ENCODE data around the gene THBS1.

The THBS1 gene

GRCh38 chr15:39641191-39641889 is 60.5 kb downstream of the THBS1 start:
- no peak for DNase-seq

DNA sequence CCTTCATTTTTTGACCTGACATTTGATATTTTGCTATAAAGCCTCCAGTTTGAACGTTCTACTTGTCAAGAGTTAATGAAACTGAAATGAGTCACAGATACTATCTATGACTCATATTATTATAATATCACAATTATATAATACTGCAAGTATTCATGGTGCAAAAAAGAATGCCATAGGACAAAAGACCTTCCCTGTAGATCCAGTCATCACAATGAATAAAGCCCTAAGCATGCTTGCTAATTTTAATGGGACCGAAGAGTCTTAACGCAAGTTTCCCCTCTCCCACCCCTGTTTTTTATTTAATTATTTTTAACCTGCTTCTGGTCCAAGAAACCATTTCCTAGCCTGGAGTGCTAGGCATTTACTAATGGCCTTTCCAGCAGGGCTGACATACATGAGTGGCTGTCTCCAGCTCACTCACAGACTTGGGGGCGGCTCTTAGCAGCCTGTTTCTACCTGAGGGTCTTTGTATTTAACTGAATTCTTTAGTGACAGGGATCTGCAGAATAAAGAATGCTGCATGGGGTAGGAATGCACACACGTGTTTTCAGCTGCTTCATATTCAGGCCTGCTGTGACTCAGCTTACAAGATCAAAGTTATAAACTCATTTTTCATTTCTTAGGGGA is 61.2 kb downstream of the THBS1 start:
- no peak for DNase-seq

DNA sequence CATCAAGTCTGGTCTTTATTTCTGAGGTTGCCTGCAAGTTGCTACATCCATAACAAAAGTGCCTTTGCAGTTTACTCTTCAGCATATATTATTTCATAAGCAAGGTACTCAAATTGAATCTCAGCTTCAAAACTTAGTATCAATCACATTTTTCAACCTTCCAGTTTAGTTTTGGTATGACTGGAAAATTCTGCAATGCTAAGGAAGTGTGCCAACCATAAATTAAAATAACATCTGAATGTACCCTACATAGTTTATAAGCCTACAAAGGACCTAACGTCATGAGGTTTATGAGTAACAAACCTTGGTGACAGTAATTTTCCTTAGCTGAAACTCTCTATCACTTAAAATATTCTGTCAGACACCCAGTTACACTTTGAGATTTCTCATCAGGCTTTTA is 62.8 kb downstream of the THBS1 start:
- DNase-seq: no peak

- no peak for DNase-seq
Measured at GRCh38 chr15:39644136-39644535, 63.3 kb downstream of the THBS1 start.

- no peak for DNase-seq
Measured at GRCh38 chr15:39645138-39645975, 64.5 kb downstream of the THBS1 start.

- no peak for DNase-seq
Measured at GRCh38 chr15:39645976-39646257, 65.0 kb downstream of the THBS1 start.

DNA sequence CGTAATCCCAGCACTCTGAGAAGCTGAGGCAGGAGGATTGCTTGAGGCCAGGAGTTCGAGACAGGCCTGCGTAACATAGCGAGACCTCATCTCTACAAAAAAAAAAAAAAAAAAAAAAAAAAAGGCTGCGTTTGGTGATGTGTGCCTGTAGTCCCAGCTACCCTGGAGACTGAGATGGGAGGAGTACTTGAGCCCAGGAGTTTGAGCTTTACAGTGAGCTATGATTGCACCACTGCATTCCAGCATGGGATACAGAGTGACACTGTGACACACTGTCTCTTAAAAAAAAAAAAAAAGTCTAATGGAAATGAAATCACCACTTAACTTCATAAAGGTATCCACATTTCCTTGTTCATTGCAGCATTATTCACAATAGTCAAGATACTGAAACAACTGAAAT is 65.5 kb downstream of the THBS1 start:
- no peak for DNase-seq

Data from midbrain (tissue), 1 donor.